IPS-NIHi7 (cell line): ENCODE results near the gene NUP93.
A peak's percentile ranks its signal among the peaks of the same experiment; 100 is the strongest.
"Not testable (repeated sequence)": the region's sequence is repeated elsewhere in the genome, so short reads cannot be mapped to it uniquely, and the experiment has no call there.

ENCODE experiments used
- DNase-seq: peaks from one replicate; pipeline ENCODE4 v3.0.0; 2012; ENCODE audit warnings: mixed read lengths; ENCODE audit errors: extremely low spot score

The NUP93 gene

GRCh38 chr16:56870276-56870888 is 140.5 kb downstream of the NUP93 start:
- DNase-seq, result no peak

GRCh38 chr16:56871172-56871593 is 141.3 kb downstream of the NUP93 start:
- no peak for DNase-seq

GRCh38 chr16:56872863-56873391 is 143.0 kb downstream of the NUP93 start:
- DNase-seq, result no peak

GRCh38 chr16:56874800-56875199 is 144.9 kb downstream of the NUP93 start:
- peak; percentile 41 for DNase-seq

GRCh38 chr16:56876048-56876447 is 146.1 kb downstream of the NUP93 start:
- DNase-seq, result no peak

- DNase-seq, result no peak
These were observed 147.7 kb downstream of the NUP93 start for GRCh38 chr16:56877486-56878182.

GRCh38 chr16:56878282-56878854 is 148.4 kb downstream of the NUP93 start:
- DNase-seq, result no peak

GRCh38 chr16:56879276-56879675 is 149.3 kb downstream of the NUP93 start:
- no peak for DNase-seq

GRCh38 chr16:56880176-56880575 is 150.2 kb downstream of the NUP93 start:
- no peak for DNase-seq

- DNase-seq, result no peak
These were observed 150.8 kb downstream of the NUP93 start for GRCh38 chr16:56880685-56881084.

- no peak for DNase-seq
These were observed 152.3 kb downstream of the NUP93 start for GRCh38 chr16:56882077-56882800.

GRCh38 chr16:56883586-56883985 is 153.7 kb downstream of the NUP93 start:
- no peak for DNase-seq

- no peak for DNase-seq
These were observed 154.2 kb downstream of the NUP93 start for GRCh38 chr16:56884026-56884582.

- not testable (repeated sequence) for DNase-seq
These were observed 155.0 kb downstream of the NUP93 start for GRCh38 chr16:56884929-56885328.

GRCh38 chr16:56885446-56886162 is 155.7 kb downstream of the NUP93 start:
- DNase-seq, result no peak

- DNase-seq, result no peak
These were observed 156.4 kb downstream of the NUP93 start for GRCh38 chr16:56886296-56886695.

- DNase-seq, result no peak
These were observed 156.9 kb downstream of the NUP93 start for GRCh38 chr16:56886826-56887225.

- DNase-seq, result no peak
These were observed 158.9 kb downstream of the NUP93 start for GRCh38 chr16:56888806-56889205.

GRCh38 chr16:56889206-56889605 is 159.3 kb downstream of the NUP93 start:
- DNase-seq, result peak; percentile 45

GRCh38 chr16:56891685-56892084 is 161.8 kb downstream of the NUP93 start:
- DNase-seq, result no peak

- no peak for DNase-seq
These were observed 162.8 kb downstream of the NUP93 start for GRCh38 chr16:56892705-56893104.
